ENCODE data around the gene LRRC32.

DNA sequence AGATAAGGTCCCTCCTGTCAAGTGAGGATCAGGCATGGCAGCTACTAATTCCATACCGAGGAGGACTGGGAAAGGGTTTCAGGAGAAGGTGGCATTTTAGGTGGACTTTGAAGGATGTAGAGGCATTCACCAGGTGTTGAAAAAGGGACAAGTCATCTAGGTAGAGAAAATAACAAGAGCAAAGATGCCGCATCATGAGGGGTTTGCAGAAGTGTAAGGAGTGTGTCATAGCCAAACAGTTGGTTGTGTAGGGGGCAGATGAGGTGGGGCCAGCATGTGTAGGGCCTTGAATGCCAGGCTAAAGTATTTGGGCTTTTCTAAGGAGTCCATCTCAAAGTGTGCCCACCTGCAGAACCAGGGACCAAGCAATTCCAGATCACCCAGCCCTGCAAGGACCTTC, 11.6 kb upstream of the LRRC32 start:
- no peak for TF ChIP-seq ISL1 (CRISPR knock-in tag; IDR thresholded peaks at IDR 0.05)
- TF ChIP-seq ZNF8 (CRISPR knock-in tag; IDR thresholded peaks at IDR 0.05), result no peak
- TF ChIP-seq, protein P1, sequence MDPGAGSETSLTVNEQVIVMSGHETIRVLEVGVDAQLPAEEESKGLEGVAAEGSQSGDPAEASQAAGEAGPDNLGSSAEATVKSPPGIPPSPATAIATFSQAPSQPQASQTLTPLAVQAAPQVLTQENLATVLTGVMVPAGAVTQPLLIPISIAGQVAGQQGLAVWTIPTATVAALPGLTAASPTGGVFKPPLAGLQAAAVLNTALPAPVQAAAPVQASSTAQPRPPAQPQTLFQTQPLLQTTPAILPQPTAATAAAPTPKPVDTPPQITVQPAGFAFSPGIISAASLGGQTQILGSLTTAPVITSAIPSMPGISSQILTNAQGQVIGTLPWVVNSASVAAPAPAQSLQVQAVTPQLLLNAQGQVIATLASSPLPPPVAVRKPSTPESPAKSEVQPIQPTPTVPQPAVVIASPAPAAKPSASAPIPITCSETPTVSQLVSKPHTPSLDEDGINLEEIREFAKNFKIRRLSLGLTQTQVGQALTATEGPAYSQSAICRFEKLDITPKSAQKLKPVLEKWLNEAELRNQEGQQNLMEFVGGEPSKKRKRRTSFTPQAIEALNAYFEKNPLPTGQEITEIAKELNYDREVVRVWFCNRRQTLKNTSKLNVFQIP (CRISPR knock-in tag; IDR thresholded peaks at IDR 0.05; ENCODE audit: borderline replicate concordance, low read depth), result no peak
- TF ChIP-seq ZFP30 (CRISPR knock-in tag; IDR thresholded peaks at IDR 0.05), result no peak
- TF ChIP-seq, protein P2, sequence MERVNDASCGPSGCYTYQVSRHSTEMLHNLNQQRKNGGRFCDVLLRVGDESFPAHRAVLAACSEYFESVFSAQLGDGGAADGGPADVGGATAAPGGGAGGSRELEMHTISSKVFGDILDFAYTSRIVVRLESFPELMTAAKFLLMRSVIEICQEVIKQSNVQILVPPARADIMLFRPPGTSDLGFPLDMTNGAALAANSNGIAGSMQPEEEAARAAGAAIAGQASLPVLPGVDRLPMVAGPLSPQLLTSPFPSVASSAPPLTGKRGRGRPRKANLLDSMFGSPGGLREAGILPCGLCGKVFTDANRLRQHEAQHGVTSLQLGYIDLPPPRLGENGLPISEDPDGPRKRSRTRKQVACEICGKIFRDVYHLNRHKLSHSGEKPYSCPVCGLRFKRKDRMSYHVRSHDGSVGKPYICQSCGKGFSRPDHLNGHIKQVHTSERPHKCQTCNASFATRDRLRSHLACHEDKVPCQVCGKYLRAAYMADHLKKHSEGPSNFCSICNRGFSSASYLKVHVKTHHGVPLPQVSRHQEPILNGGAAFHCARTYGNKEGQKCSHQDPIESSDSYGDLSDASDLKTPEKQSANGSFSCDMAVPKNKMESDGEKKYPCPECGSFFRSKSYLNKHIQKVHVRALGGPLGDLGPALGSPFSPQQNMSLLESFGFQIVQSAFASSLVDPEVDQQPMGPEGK (CRISPR knock-in tag; IDR thresholded peaks at IDR 0.05; ENCODE audit: borderline replicate concordance), result no peak
- no peak for TF ChIP-seq ESRRG (CRISPR knock-in tag; IDR thresholded peaks at IDR 0.05)

Data from SK-N-SH treated with all-trans-retinoic acid at 6 μM for 48 hours (cell line).